Tibial nerve (tissue), 4 donors: Measurements from ENCODE around the gene CALY.

Experiments
- CTCF ChIP-seq, 5 experiments: fragments of 200-600 bp in 3 of 5; fragments of 450-650 bp in 2 of 5; sonication (generic) in 3 of 5; IDR thresholded peaks; one replicate each; pipeline ENCODE4 v1.5.1; 2016 to 2019; ENCODE audit warnings: antibody characterized with exemption in 5 of 5, mild to moderate bottlenecking in 3 of 5, moderate library complexity in 2 of 5
- EP300 ChIP-seq, 2 donors: sonication (generic); formaldehyde crosslinking; IDR thresholded peaks; one replicate each; pipeline ENCODE4 v1.6.1; 2017; ENCODE audit warnings: antibody characterized with exemption in 2 of 2, mild to moderate bottlenecking in 1 of 2
- POLR2A ChIP-seq, 2 donors: fragments of 450-650 bp; IDR thresholded peaks; one replicate each; pipeline ENCODE4 v1.6.1; 2017; ENCODE audit warnings: antibody characterized with exemption in 2 of 2, mild to moderate bottlenecking in 2 of 2, moderate library complexity in 2 of 2

- no peak for TF ChIP-seq POLR2A (IDR thresholded peaks at IDR 0.05)
- TF ChIP-seq CTCF (IDR thresholded peaks at IDR 0.05) = no peak
- TF ChIP-seq EP300 (IDR thresholded peaks at IDR 0.05) = no peak
Observed at GRCh38 chr10:133359554-133359971, 22.9 kb upstream of the CALY start.
